K562 (cell line): Measurements from ENCODE around the gene GFM1. TPM values are rescaled to one million over a fixed set of nuclear protein-coding genes. Genes with fewer than 3 reads are reported as not detected.
A peak's percentile ranks its signal among the peaks of the same experiment; 100 is the strongest.

ENCODE experiments used
- BHLHE40 ChIP-seq: IDR thresholded peaks from 2 replicates; pipeline ENCODE4 v1.6.1; 2011; ENCODE audit warnings: low read length, improper control_type of control experiment
- DIDO1 ChIP-seq: fragments of 450-650 bp; IDR thresholded peaks from 2 replicates; pipeline ENCODE4 v1.6.1; 2016; ENCODE audit warnings: low read depth, missing biosample characterization, missing genetic modification characterization
- FOXJ3 ChIP-seq: sonication (generic); formaldehyde crosslinking; IDR thresholded peaks from 2 replicates; pipeline ENCODE4 v1.4.0; 2020; ENCODE audit warnings: mild to moderate bottlenecking, missing genetic modification reagents
- HCFC1 ChIP-seq: IDR thresholded peaks from 2 replicates; pipeline ENCODE4 v1.6.1; 2012; ENCODE audit warnings: low read depth, low read length, improper control_type of control experiment
- KLF1 ChIP-seq: fragments of 450-650 bp; IDR thresholded peaks from 2 replicates; pipeline ENCODE4 v1.6.1; 2016; ENCODE audit warnings: missing genetic modification characterization, missing compliant biosample characterization
- PTRF ChIP-seq: fragments of 450-650 bp; IDR thresholded peaks from 2 replicates; pipeline ENCODE4 v1.6.1; 2016; ENCODE audit warnings: mild to moderate bottlenecking, missing genetic modification characterization, missing compliant biosample characterization
- TRIM24 ChIP-seq, 2 experiments: fragments of 450-650 bp; IDR thresholded peaks; 2 replicates each; pipeline ENCODE4 v1.6.1; 2016
- YY1 ChIP-seq, 3 experiments: IDR thresholded peaks; 2 replicates each; pipeline ENCODE4 v1.6.1; 2011; ENCODE audit warnings: low read length in 2 of 3, mild to moderate bottlenecking in 2 of 3, moderate library complexity in 2 of 3, borderline replicate concordance in 1 of 3, control low read depth in 1 of 3, low read depth in 1 of 3; ENCODE audit not compliant: insufficient read depth in 3 of 3, insufficient replicate concordance in 2 of 3, control insufficient read depth in 1 of 3, insufficient read length in 1 of 3; ENCODE audit errors: extremely low read depth in 1 of 3
- ZNF384 ChIP-seq: IDR thresholded peaks from 2 replicates; pipeline ENCODE4 v1.6.1; 2012; ENCODE audit warnings: low read depth, low read length, improper control_type of control experiment
- ZNF639 ChIP-seq, 2 experiments: fragments of 200-800 bp in 1 of 2; sonication (Bioruptor generic) in 1 of 2; sonication (generic) in 1 of 2; formaldehyde crosslinking in 1 of 2; IDR thresholded peaks in 1 of 2; conservative IDR thresholded peaks in 1 of 2; 2 replicates each; pipeline versions ENCODE4 v1.5.0 to v1.6.1; 2016 to 2020; ENCODE audit warnings: missing compliant biosample characterization in 1 of 2, missing genetic modification characterization in 1 of 2, missing genetic modification reagents in 1 of 2
- ZNF766 ChIP-seq: fragments of 200-800 bp; sonication (Bioruptor generic); conservative IDR thresholded peaks from 2 replicates; pipeline ENCODE4 v1.6.1; 2016; ENCODE audit warnings: missing genetic modification characterization, missing compliant biosample characterization
- polyA plus RNA-seq, 8 experiments: library from polyadenylated mRNA; depleted of rRNA in 4 of 8; stranded (reverse) in 5 of 8; unstranded in 3 of 8; fragments of >200 nt; fragmentation: Nextera tagmentation in 2 of 8; fragmentation: Illumina TruSeq in 1 of 8; extraction: Ambion mirVana in 2 of 8; extraction: Trizol in 1 of 8; gene quantifications; 2 replicates each; pipeline versions ENCODE4 v1.2.1 to v1.2.3, GENCODE V29; 2011 to 2014; ENCODE audit warnings: inconsistent platforms in 1 of 8, missing spikeins in 1 of 8
- total RNA-seq, 7 experiments: library from RNA; depleted of rRNA in 6 of 7; stranded (reverse); fragments of >200 nt in 6 of 7; fragmentation: Illumina TruSeq in 2 of 7; extraction: Trizol in 2 of 7; gene quantifications; 2 replicates each; pipeline versions ENCODE4 v1.2.1 to v1.2.3, GENCODE V29; 2011 to 2021; ENCODE audit warnings: low replicate concordance in 1 of 7
- TF ChIP-seq, protein P1 (sequence below), 3 experiments: fragments of 200-800 bp in 1 of 3; fragments of 250-450 bp in 1 of 3; fragments of 450-650 bp in 1 of 3; sonication (Bioruptor Pico) in 1 of 3; sonication (Bioruptor generic) in 1 of 3; formaldehyde crosslinking in 1 of 3; IDR thresholded peaks; 2 replicates each; pipeline versions ENCODE4 v1.6.1 to v1.8.0; 2016 to 2022; ENCODE audit warnings: mild to moderate bottlenecking in 2 of 3, missing genetic modification characterization in 2 of 3, missing compliant biosample characterization in 1 of 3, moderate library complexity in 1 of 3
- TF ChIP-seq, protein P2 (sequence below): conservative IDR thresholded peaks from 2 replicates; pipeline ENCODE4 v1.6.1; 2011; ENCODE audit warnings: low read depth, mild to moderate bottlenecking, low read length; ENCODE audit not compliant: control insufficient read depth
- TF ChIP-seq, protein P3 (sequence below), 2 experiments: IDR thresholded peaks in 1 of 2; conservative IDR thresholded peaks in 1 of 2; 2 replicates each; pipeline ENCODE4 v1.6.1; 2016; ENCODE audit warnings: low read depth in 2 of 2, mild to moderate bottlenecking in 1 of 2, missing compliant biosample characterization in 1 of 2, missing genetic modification characterization in 1 of 2, moderate library complexity in 1 of 2

The GFM1 gene
- total and polyA plus RNA-seq, 9 of the 15 experiments (the other 6 are each of a cell fraction or from before 2014, with no cell fraction given) = 38.9 to 86.7 (median 64.8) TPM

DNA sequence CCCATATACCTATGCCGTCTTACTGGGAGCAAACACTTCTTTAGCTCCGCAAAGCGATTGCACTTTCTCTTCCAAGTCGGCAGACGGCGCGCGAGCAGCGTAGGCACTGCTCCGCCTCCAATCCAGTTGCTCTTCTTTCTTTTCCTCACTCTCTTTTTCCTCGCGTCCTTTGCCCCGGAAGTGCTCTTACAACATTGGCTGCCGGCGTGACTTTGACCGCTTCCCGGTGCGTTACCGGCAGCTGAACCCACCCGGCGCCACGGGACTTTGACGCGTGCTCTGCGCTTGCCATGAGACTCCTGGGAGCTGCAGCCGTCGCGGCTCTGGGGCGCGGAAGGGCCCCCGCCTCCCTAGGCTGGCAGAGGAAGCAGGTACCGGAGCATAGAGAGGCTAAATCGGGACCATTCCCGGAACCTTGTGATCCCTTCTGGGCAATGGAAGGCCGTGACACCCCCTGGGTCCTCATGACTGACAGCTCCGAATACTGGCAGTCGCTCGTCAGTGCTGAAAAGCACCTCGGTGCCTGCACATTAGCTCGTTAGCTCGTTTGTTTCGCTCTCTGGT is at the start of gene GFM1 (continued):
- TF ChIP-seq, protein P1, sequence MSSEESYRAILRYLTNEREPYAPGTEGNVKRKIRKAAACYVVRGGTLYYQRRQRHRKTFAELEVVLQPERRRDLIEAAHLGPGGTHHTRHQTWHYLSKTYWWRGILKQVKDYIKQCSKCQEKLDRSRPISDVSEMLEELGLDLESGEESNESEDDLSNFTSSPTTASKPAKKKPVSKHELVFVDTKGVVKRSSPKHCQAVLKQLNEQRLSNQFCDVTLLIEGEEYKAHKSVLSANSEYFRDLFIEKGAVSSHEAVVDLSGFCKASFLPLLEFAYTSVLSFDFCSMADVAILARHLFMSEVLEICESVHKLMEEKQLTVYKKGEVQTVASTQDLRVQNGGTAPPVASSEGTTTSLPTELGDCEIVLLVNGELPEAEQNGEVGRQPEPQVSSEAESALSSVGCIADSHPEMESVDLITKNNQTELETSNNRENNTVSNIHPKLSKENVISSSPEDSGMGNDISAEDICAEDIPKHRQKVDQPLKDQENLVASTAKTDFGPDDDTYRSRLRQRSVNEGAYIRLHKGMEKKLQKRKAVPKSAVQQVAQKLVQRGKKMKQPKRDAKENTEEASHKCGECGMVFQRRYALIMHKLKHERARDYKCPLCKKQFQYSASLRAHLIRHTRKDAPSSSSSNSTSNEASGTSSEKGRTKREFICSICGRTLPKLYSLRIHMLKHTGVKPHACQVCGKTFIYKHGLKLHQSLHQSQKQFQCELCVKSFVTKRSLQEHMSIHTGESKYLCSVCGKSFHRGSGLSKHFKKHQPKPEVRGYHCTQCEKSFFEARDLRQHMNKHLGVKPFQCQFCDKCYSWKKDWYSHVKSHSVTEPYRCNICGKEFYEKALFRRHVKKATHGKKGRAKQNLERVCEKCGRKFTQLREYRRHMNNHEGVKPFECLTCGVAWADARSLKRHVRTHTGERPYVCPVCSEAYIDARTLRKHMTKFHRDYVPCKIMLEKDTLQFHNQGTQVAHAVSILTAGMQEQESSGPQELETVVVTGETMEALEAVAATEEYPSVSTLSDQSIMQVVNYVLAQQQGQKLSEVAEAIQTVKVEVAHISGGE (CRISPR knock-in tag; IDR thresholded peaks at IDR 0.05) = peak; percentile 86 to 97 (median 88); a peak in 5 of 6 replicates
- TF ChIP-seq, protein P2, sequence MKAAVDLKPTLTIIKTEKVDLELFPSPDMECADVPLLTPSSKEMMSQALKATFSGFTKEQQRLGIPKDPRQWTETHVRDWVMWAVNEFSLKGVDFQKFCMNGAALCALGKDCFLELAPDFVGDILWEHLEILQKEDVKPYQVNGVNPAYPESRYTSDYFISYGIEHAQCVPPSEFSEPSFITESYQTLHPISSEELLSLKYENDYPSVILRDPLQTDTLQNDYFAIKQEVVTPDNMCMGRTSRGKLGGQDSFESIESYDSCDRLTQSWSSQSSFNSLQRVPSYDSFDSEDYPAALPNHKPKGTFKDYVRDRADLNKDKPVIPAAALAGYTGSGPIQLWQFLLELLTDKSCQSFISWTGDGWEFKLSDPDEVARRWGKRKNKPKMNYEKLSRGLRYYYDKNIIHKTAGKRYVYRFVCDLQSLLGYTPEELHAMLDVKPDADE = peak; percentile 94; the same call in 1 of the 2 replicates
- TF ChIP-seq ZNF766 (CRISPR knock-in tag) (peak; percentile 56; the same call in 1 of the 2 replicates), DIDO1 (tag) (peak; percentile 89), FOXJ3 (no peak), ZNF639 (CRISPR knock-in tag; conservative IDR thresholded peaks at IDR 0.05 in 1 of 2, IDR thresholded peaks at IDR 0.05 in 1 of 2) (peak in 1 of 2 experiments; percentile 97; a peak in 2 of 4 replicates), ZNF384 (peak; percentile 47; the same call in 1 of the 2 replicates), TRIM24 (IDR thresholded peaks at IDR 0.05) (peak in 1 of 2 experiments; percentile 78; a peak in 2 of 4 replicates), YY1 (IDR thresholded peaks at IDR 0.05; ENCODE audit: borderline replicate concordance in 1 of 3, control insufficient read depth in 1 of 3, extremely low read depth in 1 of 3, insufficient read depth in 3 of 3, insufficient read length in 1 of 3, insufficient replicate concordance in 2 of 3, low read depth in 1 of 3, low read length in 2 of 3) (peak in 2 of 3 experiments; percentile 50 to 61), HCFC1 (peak; percentile 87), BHLHE40 (peak; percentile 81), KLF1 (tag) (0 out of 2 replicates have a peak, but pooled peaks have one; percentile 48), PTRF (no peak)
- TF ChIP-seq, protein P3, sequence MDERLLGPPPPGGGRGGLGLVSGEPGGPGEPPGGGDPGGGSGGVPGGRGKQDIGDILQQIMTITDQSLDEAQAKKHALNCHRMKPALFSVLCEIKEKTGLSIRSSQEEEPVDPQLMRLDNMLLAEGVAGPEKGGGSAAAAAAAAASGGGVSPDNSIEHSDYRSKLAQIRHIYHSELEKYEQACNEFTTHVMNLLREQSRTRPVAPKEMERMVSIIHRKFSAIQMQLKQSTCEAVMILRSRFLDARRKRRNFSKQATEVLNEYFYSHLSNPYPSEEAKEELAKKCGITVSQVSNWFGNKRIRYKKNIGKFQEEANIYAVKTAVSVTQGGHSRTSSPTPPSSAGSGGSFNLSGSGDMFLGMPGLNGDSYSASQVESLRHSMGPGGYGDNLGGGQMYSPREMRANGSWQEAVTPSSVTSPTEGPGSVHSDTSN (CRISPR knock-in tag; IDR thresholded peaks at IDR 0.05; ENCODE audit: low read depth) = no peak; the same call in 1 of the 2 replicates
- TF ChIP-seq, protein P3 (tag; conservative IDR thresholded peaks at IDR 0.05; ENCODE audit: low read depth) = peak; percentile 85
